Neural cell (in vitro differentiated cells): ENCODE measurements around the gene MAP1LC3B2. TPM values are rescaled to one million over a fixed set of nuclear protein-coding genes. Genes with fewer than 3 reads are reported as not detected.

Experiments
- H2AFZ ChIP-seq: fragments of 200-600, 300-800 bp; sonication (generic), shearing (Covaris generic); 2 replicates; pipeline ENCODE4 v1.6.0; 2014; ENCODE audit warnings: low read depth, mild to moderate bottlenecking, antibody characterized with exemption, low read length, moderate library complexity
- H3F3A ChIP-seq: fragments of 200-600 bp; shearing (Covaris generic); 2 replicates; pipeline ENCODE4 v1.6.1; 2016; ENCODE audit warnings: mild to moderate bottlenecking, moderate library complexity, mixed read lengths, antibody characterized with exemption, low read length; ENCODE audit not compliant: insufficient read depth, poor library complexity, severe bottlenecking
- H3K27ac ChIP-seq: fragments of 200-600, 300-800 bp; sonication (generic), shearing (Covaris generic); 2 replicates; pipeline ENCODE4 v1.5.1; 2014; ENCODE audit warnings: mild to moderate bottlenecking, low read length, moderate library complexity
- H3K27me3 ChIP-seq: fragments of 300-800, 200-600 bp; sonication (generic), shearing (Covaris generic); 2 replicates; pipeline ENCODE4 v1.6.0; 2014; ENCODE audit warnings: mild to moderate bottlenecking, low read depth, low read length, moderate library complexity; ENCODE audit not compliant: insufficient read depth
- H3K36me3 ChIP-seq: fragments of 300-800, 200-600 bp; sonication (generic), shearing (Covaris generic); 2 replicates; pipeline ENCODE4 v1.5.1; 2014; ENCODE audit warnings: mild to moderate bottlenecking, antibody characterized with exemption, low read length, moderate library complexity; ENCODE audit not compliant: insufficient read depth
- H3K4me2 ChIP-seq: fragments of 300-800, 200-600 bp; sonication (generic), shearing (Covaris generic); 2 replicates; pipeline ENCODE4 v1.6.0; 2014; ENCODE audit warnings: mild to moderate bottlenecking, low read length
- H3K4me3 ChIP-seq: fragments of 300-800, 200-600 bp; sonication (generic), shearing (Covaris generic); 2 replicates; pipeline ENCODE4 v1.5.1; 2014; ENCODE audit warnings: mild to moderate bottlenecking, low read length, moderate library complexity
- H3K79me2 ChIP-seq: fragments of 200-600 bp; shearing (Covaris generic); replicated peaks from 2 replicates; pipeline ENCODE4 v1.6.0; 2014; ENCODE audit warnings: mild to moderate bottlenecking, low read length, moderate library complexity; ENCODE audit not compliant: insufficient read depth
- H3K9ac ChIP-seq: fragments of 300-800, 200-600 bp; sonication (generic), shearing (Covaris generic); 2 replicates; pipeline ENCODE4 v1.6.1; 2016; ENCODE audit warnings: mild to moderate bottlenecking, low read length, mixed read lengths
- H3K9me2 ChIP-seq: fragments of 200-600 bp; shearing (Covaris generic); 2 replicates; pipeline ENCODE4 v1.6.1; 2016; ENCODE audit warnings: mild to moderate bottlenecking, low read length, mixed read lengths; ENCODE audit not compliant: insufficient read depth
- H3K9me3 ChIP-seq: fragments of 200-600, 300-800 bp; sonication (generic), shearing (Covaris generic); 2 replicates; pipeline ENCODE4 v1.6.1; 2016; ENCODE audit warnings: mild to moderate bottlenecking, mixed run types, low read length, moderate library complexity, mixed read lengths
- H4K20me1 ChIP-seq: fragments of 200-600 bp; shearing (Covaris generic); 2 replicates; pipeline ENCODE4 v1.6.1; 2016; ENCODE audit warnings: mild to moderate bottlenecking, mixed run types; ENCODE audit not compliant: insufficient read depth
- CTCF ChIP-seq: fragments of 450-650 bp; IDR thresholded peaks from 2 replicates; pipeline ENCODE4 v1.5.1; 2014; ENCODE audit warnings: antibody characterized with exemption, mild to moderate bottlenecking, moderate library complexity; ENCODE audit not compliant: poor library complexity, severe bottlenecking
- EP300 ChIP-seq: fragments of 450-650 bp; conservative IDR thresholded peaks from 2 replicates; pipeline ENCODE4 v1.6.1; 2014; ENCODE audit warnings: antibody characterized with exemption, mild to moderate bottlenecking, moderate library complexity; ENCODE audit not compliant: poor library complexity, severe bottlenecking
- EZH2 ChIP-seq: fragments of 200-600, 300-800 bp; shearing (Covaris generic), sonication (generic); IDR thresholded peaks from 2 replicates; pipeline ENCODE4 v1.6.1; 2014; ENCODE audit warnings: antibody characterized with exemption, low read length, borderline replicate concordance, mild to moderate bottlenecking; ENCODE audit not compliant: insufficient read depth, poor library complexity, severe bottlenecking
- MXI1 ChIP-seq: fragments of 450-650 bp; conservative IDR thresholded peaks from 2 replicates; pipeline ENCODE4 v1.6.1; 2014; ENCODE audit warnings: antibody characterized with exemption, mild to moderate bottlenecking; ENCODE audit not compliant: poor library complexity, severe bottlenecking
- POLR2AphosphoS5 ChIP-seq: IDR thresholded peaks from 2 replicates; pipeline ENCODE4 v1.6.1; 2012
- RAD21 ChIP-seq: fragments of 450-650 bp; conservative IDR thresholded peaks from 2 replicates; pipeline ENCODE4 v1.6.1; 2014; ENCODE audit warnings: antibody characterized with exemption, mild to moderate bottlenecking, moderate library complexity
- REST ChIP-seq: IDR thresholded peaks from 2 replicates; pipeline ENCODE4 v1.6.1; 2012; ENCODE audit warnings: borderline replicate concordance
- SMC3 ChIP-seq: fragments of 450-650 bp; conservative IDR thresholded peaks from 2 replicates; pipeline ENCODE4 v1.6.1; 2014; ENCODE audit warnings: antibody characterized with exemption, mild to moderate bottlenecking, moderate library complexity; ENCODE audit not compliant: poor library complexity
- TAF1 ChIP-seq: IDR thresholded peaks from 2 replicates; pipeline ENCODE4 v1.6.1; 2012; ENCODE audit warnings: low read depth
- polyA plus RNA-seq: library from polyadenylated mRNA; depleted of rRNA; stranded (reverse); fragments of >200 nt; gene quantifications from 2 replicates; pipeline ENCODE4 v1.2.3, GENCODE V29; 2014

The MAP1LC3B2 gene
- polyA plus RNA-seq, 1 donor from 2014 or later: 3.9 TPM

DNA sequence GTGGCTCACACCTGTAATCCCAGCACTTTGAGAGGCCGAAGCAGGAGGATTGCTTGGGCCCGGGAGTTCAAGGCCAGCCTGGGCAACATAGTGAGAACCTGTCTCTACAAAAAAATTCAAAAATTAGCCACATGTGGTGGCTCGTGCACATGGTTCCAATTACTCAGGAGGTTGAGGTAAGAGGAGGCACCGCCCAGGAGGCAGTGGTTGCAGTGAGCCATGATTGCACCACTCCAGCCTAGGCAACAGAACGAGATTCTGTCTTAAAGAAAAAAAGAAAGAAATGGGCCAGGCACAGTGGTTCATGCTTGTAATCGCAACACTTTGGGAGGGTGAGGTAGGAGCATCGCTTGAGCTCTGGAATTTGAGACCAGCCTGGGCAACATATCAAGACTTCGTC is 33.5 kb downstream of the MAP1LC3B2 start:
- no peak overlapping the region for H2AFZ ChIP-seq

GRCh38 chr12:116594325-116595038 is 35.3 kb downstream of the MAP1LC3B2 start:
- no peaks in the 10 kb centered on the region for H3K79me2 ChIP-seq
- H4K20me1 ChIP-seq: no peaks in the 10 kb centered on the region
- no peaks in the 10 kb centered on the region for H3K36me3 ChIP-seq
- H3K9me3 ChIP-seq: no peaks in the 10 kb centered on the region
- no peak overlapping the region for H3K27ac ChIP-seq
- H3K9me2 ChIP-seq: no peaks in the 10 kb centered on the region
- no peak overlapping the region for H2AFZ ChIP-seq
- H3K27me3 ChIP-seq: no peaks in the 10 kb centered on the region
- H3F3A ChIP-seq: no peaks in the 10 kb centered on the region
- no peak overlapping the region for H3K9ac ChIP-seq
- TF ChIP-seq REST: no peak
- H3K4me2 ChIP-seq: no peak overlapping the region
- H3K4me3 ChIP-seq: no peak overlapping the region

More for the DNA sequence above, 33.5 kb downstream of the MAP1LC3B2 start:
- Histone ChIP-seq H3F3A (no peaks in the 10 kb centered on the region), H3K79me2 (no peaks in the 10 kb centered on the region), H4K20me1 (no peaks in the 10 kb centered on the region), H3K4me2 (no peak overlapping the region), H3K27me3 (no peaks in the 10 kb centered on the region), H3K9ac (no peak overlapping the region), H3K9me3 (no peaks in the 10 kb centered on the region), H3K4me3 (no peak overlapping the region), H3K9me2 (no peaks in the 10 kb centered on the region), H3K27ac (no peak overlapping the region), H3K36me3 (no peaks in the 10 kb centered on the region)
- no peak for TF ChIP-seq SMC3
- no peak for TF ChIP-seq MXI1
- TF ChIP-seq POLR2AphosphoS5: no peak
- TF ChIP-seq CTCF: no peak
- TF ChIP-seq EZH2: no peak
- TF ChIP-seq EP300: no peak
- no peak for TF ChIP-seq TAF1
- no peak for TF ChIP-seq REST
- TF ChIP-seq RAD21: no peak
